HepG2 (cell line): ENCODE measurements around the gene RABL6. TPM values are rescaled to one million over a fixed set of nuclear protein-coding genes. Genes with fewer than 3 reads are reported as not detected.

ENCODE experiments used
- ATAC-seq: fragments of 200-7000 bp; cut with Tn5 transposase; 3 replicates; pipeline ENCODE4 v1.9.1; 2020; ENCODE audit warnings: mild to moderate bottlenecking, moderate library complexity
- BruUV-seq: library from RNA; stranded (reverse); fragments of 400-500 nt; replicated peaks from 2 replicates; lab custom pipeline; 2021; lab: Mats Ljungman, UMichigan
- CTCF ChIA-PET: fragments of 300-600 bp; formaldehyde crosslinking; extraction: SDS; loops from one replicate; lab custom pipeline; 2021; ENCODE audit warnings: low total read pairs, inconsistent platforms, low intra/inter-chr PET ratio; lab: Yijun Ruan, JAX
- POLR2A ChIA-PET: fragments of 350-600 bp; sonication (Branson Sonifier 250); formaldehyde crosslinking; loops from one replicate; lab custom pipeline; 2020; ENCODE audit warnings: antibody characterized with exemption, inconsistent platforms; lab: Yijun Ruan, JAX
- DNase-seq: peaks from one replicate; pipeline ENCODE4 v3.0.0-alpha.2; 2015; ENCODE audit warnings: low spot score
- FAIRE-seq: peaks from 3 replicates; lab custom pipeline; 2011; peaks lifted over from hg19 to GRCh38; lab: Jason Lieb, UNC
- H2AFZ ChIP-seq: one replicate; pipeline ENCODE4 v1.6.1; 2011; ENCODE audit warnings: low read length, inconsistent platforms
- H3K27ac ChIP-seq: fragments of 300-600 bp; 3 replicates; pipeline ENCODE4 v1.8.0; 2011; ENCODE audit warnings: mixed run types, mild to moderate bottlenecking, mixed read lengths, low read length, inconsistent platforms; ENCODE audit not compliant: insufficient read depth; ENCODE audit errors: extremely low read length
- H3K27me3 ChIP-seq, 2 experiments: fragments of 200-600 bp in 1 of 2; 2 replicates in 1 of 2; 3 replicates in 1 of 2; pipeline versions ENCODE4 v1.6.0 to v1.8.0; 2011; ENCODE audit warnings: low read length in 2 of 2, mild to moderate bottlenecking in 2 of 2, moderate library complexity in 2 of 2, inconsistent platforms in 1 of 2; ENCODE audit not compliant: insufficient read depth in 2 of 2, control insufficient read depth in 1 of 2
- H3K36me3 ChIP-seq, 2 experiments: fragments of 200-600 bp in 1 of 2; replicated peaks in 1 of 2; 2 replicates in 1 of 2; 3 replicates in 1 of 2; pipeline versions ENCODE4 v1.5.1 to v1.8.0; 2011; ENCODE audit warnings: low read length in 2 of 2, inconsistent platforms in 1 of 2; ENCODE audit not compliant: insufficient read depth in 2 of 2, control insufficient read depth in 1 of 2
- H3K4me1 ChIP-seq: 2 replicates; pipeline ENCODE4 v1.5.1; 2012; ENCODE audit warnings: low read length, inconsistent platforms; ENCODE audit not compliant: insufficient read depth
- H3K4me2 ChIP-seq: 2 replicates; pipeline ENCODE4 v1.6.0; 2011; ENCODE audit warnings: low read depth, low read length, inconsistent platforms
- H3K4me3 ChIP-seq, 3 experiments: fragments of 200-600 bp in 1 of 3; sonication (generic), shearing (Covaris generic) in 1 of 3; replicated peaks in 1 of 3; 2 replicates each; pipeline ENCODE4 v1.5.1; 2011 to 2016; ENCODE audit warnings: low read length in 3 of 3, inconsistent platforms in 2 of 3, low read depth in 2 of 3, mild to moderate bottlenecking in 2 of 3, control low read depth in 1 of 3, mixed read lengths in 1 of 3; ENCODE audit not compliant: insufficient read depth in 1 of 3
- H3K79me2 ChIP-seq: one replicate; pipeline ENCODE4 v1.6.1; 2011; ENCODE audit warnings: low read length, inconsistent platforms; ENCODE audit not compliant: insufficient read depth
- H3K9ac ChIP-seq: 2 replicates; pipeline ENCODE4 v1.6.0; 2011; ENCODE audit warnings: mild to moderate bottlenecking, low read depth, low read length, inconsistent platforms; ENCODE audit not compliant: insufficient read depth
- H3K9me3 ChIP-seq: 2 replicates; pipeline ENCODE4 v1.5.1; 2012; ENCODE audit warnings: mild to moderate bottlenecking, low read length
- H4K20me1 ChIP-seq: 2 replicates; pipeline ENCODE4 v1.6.0; 2011; ENCODE audit warnings: inconsistent platforms, mild to moderate bottlenecking, low read length, moderate library complexity; ENCODE audit not compliant: insufficient read depth
- AGO2 ChIP-seq: fragments of 200-400 bp; formaldehyde crosslinking; optimal IDR thresholded peaks from 2 replicates; pipeline ENCODE3; 2017; ENCODE audit warnings: mild to moderate bottlenecking, low read depth, low read length, moderate library complexity
- MTF1 ChIP-seq: sonication (generic); formaldehyde crosslinking; IDR thresholded peaks from 2 replicates; pipeline ENCODE4 v1.5.0; 2020; ENCODE audit warnings: missing genetic modification reagents
- NCOA5 ChIP-seq: sonication (generic); formaldehyde crosslinking; IDR thresholded peaks from 2 replicates; pipeline ENCODE4 v1.4.0; 2020; ENCODE audit warnings: missing genetic modification reagents
- WGBS: methylation state at CpG from one replicate; pipeline ENCODE4 v1.1.6; 2017; ENCODE audit warnings: low lambda C conversion rate; 5-methylcytosine and 5-hydroxymethylcytosine counted together
- in situ Hi-C: cut with HindIII; loops from 2 replicates; pipeline ENCODE4 v1.10.0; 2017; ENCODE audit warnings: low pct_unique_long_range_greater_than_20kb; ENCODE audit not compliant: extremely low pct_ligation_motif_present
- intact Hi-C: fragments of 100-400 bp; cut with micrococcal nuclease; formaldehyde crosslinking; loops from one replicate; pipeline ENCODE4 v1.10.0; 2022; ENCODE audit not compliant: unreplicated experiment
- polyA plus RNA-seq, 8 experiments: library from polyadenylated mRNA; depleted of rRNA in 3 of 8; stranded (reverse) in 7 of 8; unstranded in 1 of 8; fragments of >200 nt; fragmentation: Illumina TruSeq in 4 of 8; extraction: Trizol in 4 of 8; gene quantifications; 2 replicates each; pipeline versions ENCODE4 v1.2.1 to v1.2.3, GENCODE V29; 2011 to 2016; ENCODE audit warnings: low read depth in 4 of 8, missing spikeins in 1 of 8, mixed read lengths in 1 of 8; ENCODE audit not compliant: insufficient read depth in 1 of 8
- total RNA-seq, 5 experiments: library from RNA; depleted of rRNA; stranded (reverse); fragments of >200 nt; fragmentation: Illumina TruSeq; extraction: Trizol; gene quantifications; 2 replicates each; pipeline ENCODE4 v1.2.3, GENCODE V29; 2016; ENCODE audit warnings: low read depth in 1 of 5

Gene RABL6
- total and polyA plus RNA-seq, 2 of the 13 experiments (the other 11 are each of a cell fraction or from before 2014, with no cell fraction given): 81.5 to 125 TPM

- FAIRE-seq (no peak), ATAC-seq (no peak), DNase-seq (no peak)
- in situ Hi-C loops (no loop called here), intact Hi-C loops (no loop called here)
- no peaks in the 10 kb centered on the region for H3K4me1 ChIP-seq
- TF ChIP-seq MTF1 (CRISPR knock-in tag): no peak
- TF ChIP-seq AGO2: peak; percentile 67
- no peak overlapping the region for H3K27ac ChIP-seq
- H4K20me1 ChIP-seq: no peaks in the 10 kb centered on the region
- no TSS peak for BruUV-seq
- no peak overlapping the region for H3K4me2 ChIP-seq
- peaks cover 47 to 77% of the 10 kb centered on the region in 2 experiments for H3K36me3 ChIP-seq
- no peak overlapping the region for H3K9ac ChIP-seq
- no peaks in the 10 kb centered on the region for H3K79me2 ChIP-seq
- POLR2A ChIA-PET: no interaction called here
- no peak overlapping the region for H3K4me3 ChIP-seq
- no peaks in the 10 kb centered on the region for H3K27me3 ChIP-seq
- CTCF ChIA-PET: no interaction called here
- no peak overlapping the region for H2AFZ ChIP-seq
- H3K9me3 ChIP-seq: no peaks in the 10 kb centered on the region
- 100% methylated on average over 1 of the region's 17 CpGs for WGBS
These were observed 18.4 kb downstream of the RABL6 start for GRCh38 chr9:136826188-136826541.

- ATAC-seq (no peak), DNase-seq (no peak), FAIRE-seq (no peak)
- H3K79me2 ChIP-seq: no peaks in the 10 kb centered on the region
- intact Hi-C loops (no loop called here), in situ Hi-C loops (no loop called here)
- H3K27me3 ChIP-seq: no peaks in the 10 kb centered on the region
- no TSS peak for BruUV-seq
- 98% methylated on average over 13 of the region's 24 CpGs for WGBS
- H3K9me3 ChIP-seq: no peaks in the 10 kb centered on the region
- no peak overlapping the region for H3K27ac ChIP-seq
- peaks cover 52 to 85% of the 10 kb centered on the region in 2 experiments for H3K36me3 ChIP-seq
- H2AFZ ChIP-seq: no peak overlapping the region
- POLR2A ChIA-PET: no interaction called here
- no peak overlapping the region for H3K9ac ChIP-seq
- H3K4me3 ChIP-seq: no peak overlapping the region
- TF ChIP-seq AGO2: peak; percentile 45
- TF ChIP-seq NCOA5: no peak
- CTCF ChIA-PET: no interaction called here
- no peak overlapping the region for H3K4me2 ChIP-seq
- no peaks in the 10 kb centered on the region for H4K20me1 ChIP-seq
- H3K4me1 ChIP-seq: no peaks in the 10 kb centered on the region
These were observed 19.2 kb downstream of the RABL6 start for GRCh38 chr9:136826703-136827582.
